ENCODE measurements around the gene MBNL1.
"Not testable (repeated sequence)": the region's sequence is repeated elsewhere in the genome, so short reads cannot be mapped to it uniquely, and the experiment has no call there.

MBNL1 gene

GRCh38 chr3:152355744-152356665 lies 87.3 kb downstream of the MBNL1 start:
- no peak for DNase-seq

- no peak for DNase-seq
These were observed 88.1 kb downstream of the MBNL1 start for GRCh38 chr3:152356870-152357276.

- DNase-seq: no peak
These were observed 88.9 kb downstream of the MBNL1 start for GRCh38 chr3:152357587-152357986.

- DNase-seq: no peak
These were observed 90.9 kb downstream of the MBNL1 start for GRCh38 chr3:152359385-152360248.

- no peak for DNase-seq
These were observed 91.6 kb downstream of the MBNL1 start for GRCh38 chr3:152360302-152360701.

GRCh38 chr3:152360966-152361365 lies 92.2 kb downstream of the MBNL1 start:
- DNase-seq: no peak

- no peak for DNase-seq
These were observed 93.4 kb downstream of the MBNL1 start for GRCh38 chr3:152362086-152362485.

GRCh38 chr3:152364237-152364636 lies 95.5 kb downstream of the MBNL1 start:
- DNase-seq: no peak

- no peak for DNase-seq
These were observed 96.4 kb downstream of the MBNL1 start for GRCh38 chr3:152365126-152365525.

GRCh38 chr3:152365766-152366593 lies 97.3 kb downstream of the MBNL1 start:
- no peak for DNase-seq

GRCh38 chr3:152367192-152367591 lies 98.5 kb downstream of the MBNL1 start:
- not testable (repeated sequence) for DNase-seq

- not testable (repeated sequence) for DNase-seq
These were observed 103.9 kb downstream of the MBNL1 start for GRCh38 chr3:152372633-152373032.

GRCh38 chr3:152373379-152373778 lies 104.7 kb downstream of the MBNL1 start:
- no peak for DNase-seq

- DNase-seq: no peak
These were observed 105.7 kb downstream of the MBNL1 start for GRCh38 chr3:152374262-152374990.

- no peak for DNase-seq
These were observed 106.8 kb downstream of the MBNL1 start for GRCh38 chr3:152375546-152375945.

- peak; percentile 25 to 70 for DNase-seq
These were observed 107.8 kb downstream of the MBNL1 start for GRCh38 chr3:152376351-152377183.

- DNase-seq: no peak
These were observed 108.4 kb downstream of the MBNL1 start for GRCh38 chr3:152377184-152377570.

- no peak for DNase-seq
These were observed 110.8 kb downstream of the MBNL1 start for GRCh38 chr3:152379415-152380042.

- DNase-seq: no peak
These were observed 111.3 kb downstream of the MBNL1 start for GRCh38 chr3:152380043-152380442.

- no peak for DNase-seq
These were observed 113.2 kb downstream of the MBNL1 start for GRCh38 chr3:152381881-152382295.
